Panc1 (cell line): ENCODE measurements around the gene CADPS2.

Experiments
- CTCF ChIP-seq: fragments of 450-650 bp; IDR thresholded peaks from 2 replicates; pipeline ENCODE4 v1.5.1; 2017; ENCODE audit warnings: mild to moderate bottlenecking
- REST ChIP-seq, 2 experiments: IDR thresholded peaks; 2 replicates each; pipeline ENCODE4 v1.6.1; 2011 to 2012; ENCODE audit warnings: low read depth in 2 of 2, control low read depth in 1 of 2, low read length in 1 of 2, mild to moderate bottlenecking in 1 of 2, moderate library complexity in 1 of 2; ENCODE audit not compliant: insufficient read depth in 1 of 2
- SIN3A ChIP-seq: IDR thresholded peaks from 2 replicates; pipeline ENCODE4 v1.6.1; 2012; ENCODE audit warnings: low read depth, mild to moderate bottlenecking, low read length, moderate library complexity, borderline replicate concordance; ENCODE audit not compliant: insufficient read depth

DNA sequence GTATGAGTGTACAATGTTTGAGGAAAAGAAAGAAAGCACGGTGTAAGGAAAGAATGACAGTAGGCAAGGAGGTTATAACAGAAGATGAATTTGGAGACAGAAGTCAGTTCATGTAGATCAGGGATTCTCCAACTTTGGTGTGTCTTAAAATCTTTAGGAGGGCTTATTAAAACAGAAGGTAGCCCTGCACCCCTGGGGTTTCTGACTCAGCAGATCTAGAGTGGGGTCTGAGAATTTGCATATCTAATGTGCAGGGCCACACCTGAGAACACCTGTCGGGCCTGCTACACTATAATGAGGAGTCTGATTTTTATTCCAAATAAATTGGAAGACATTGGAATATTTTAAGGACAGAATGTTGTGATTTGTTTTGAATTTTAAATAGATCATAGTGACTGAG is 307.9 kb downstream of the CADPS2 start:
- TF ChIP-seq CTCF (no peak), REST (IDR thresholded peaks at IDR 0.05; ENCODE audit: insufficient read depth in 1 of 2, low read depth in 2 of 2, low read length in 1 of 2) (no peak), SIN3A (no peak)
